Hepatocyte (in vitro differentiated cells): Measurements from ENCODE around the gene GPANK1. TPM values are rescaled to one million over a fixed set of nuclear protein-coding genes. Genes with fewer than 3 reads are reported as not detected.
"Not testable (repeated sequence)": the region's sequence is repeated elsewhere in the genome, so short reads cannot be mapped to it uniquely, and the experiment has no call there.

ENCODE experiments used
- DNase-seq: peaks from one replicate; pipeline ENCODE4 v3.0.0-alpha.2; 2016; ENCODE audit warnings: low spot score
- H2AFZ ChIP-seq: fragments of 200-600 bp; sonication (generic); 2 replicates; pipeline ENCODE4 v1.6.0; 2016; ENCODE audit warnings: antibody characterized with exemption, mild to moderate bottlenecking
- H3K27ac ChIP-seq: fragments of 200-600 bp; sonication (generic); 2 replicates; pipeline ENCODE4 v1.5.1; 2016; ENCODE audit warnings: mild to moderate bottlenecking
- H3K27me3 ChIP-seq: fragments of 200-600 bp; sonication (generic); 2 replicates; pipeline ENCODE4 v1.6.1; 2016
- H3K36me3 ChIP-seq: fragments of 200-600 bp; sonication (generic); replicated peaks from 2 replicates; pipeline ENCODE4 v1.5.1; 2016; ENCODE audit warnings: low read depth; ENCODE audit not compliant: insufficient read depth
- H3K4me1 ChIP-seq: fragments of 200-600 bp; sonication (generic); 2 replicates; pipeline ENCODE4 v1.5.1; 2016; ENCODE audit warnings: mild to moderate bottlenecking, moderate library complexity; ENCODE audit not compliant: insufficient read depth
- H3K4me2 ChIP-seq: fragments of 200-600 bp; sonication (generic); 2 replicates; pipeline ENCODE4 v1.6.0; 2016
- H3K4me3 ChIP-seq: fragments of 200-600 bp; sonication (generic); 2 replicates; pipeline ENCODE4 v1.5.1; 2016; ENCODE audit warnings: mild to moderate bottlenecking
- H3K79me2 ChIP-seq: fragments of 200-600 bp; sonication (generic); 2 replicates; pipeline ENCODE4 v1.6.0; 2017; ENCODE audit warnings: mild to moderate bottlenecking
- H3K9me2 ChIP-seq: fragments of 200-600 bp; sonication (generic); replicated peaks from 2 replicates; pipeline ENCODE4 v1.6.0; 2017; ENCODE audit warnings: mild to moderate bottlenecking; ENCODE audit not compliant: insufficient read depth
- H3K9me3 ChIP-seq: fragments of 200-600 bp; sonication (generic); 2 replicates; pipeline ENCODE4 v1.5.1; 2016; ENCODE audit warnings: low read depth, mild to moderate bottlenecking
- H4K20me1 ChIP-seq: fragments of 200-600 bp; sonication (generic); 2 replicates; pipeline ENCODE4 v1.6.0; 2016; ENCODE audit warnings: mild to moderate bottlenecking; ENCODE audit not compliant: insufficient read depth, poor library complexity, severe bottlenecking
- EZH2 ChIP-seq: fragments of 200-600 bp; sonication (generic); IDR thresholded peaks from 2 replicates; pipeline ENCODE4 v1.6.1; 2016; ENCODE audit warnings: antibody characterized with exemption, mild to moderate bottlenecking, borderline replicate concordance
- EZH2phosphoT487 ChIP-seq: fragments of 200-600 bp; sonication (generic); IDR thresholded peaks from one replicate; pipeline ENCODE4 v1.6.1; 2018; ENCODE audit warnings: antibody characterized with exemption, mild to moderate bottlenecking, low read depth, moderate library complexity; ENCODE audit not compliant: unreplicated experiment, severe bottlenecking
- WGBS: methylation state at CpG from one replicate; pipeline ENCODE4 v1.1.6; 2016; ENCODE audit warnings: low lambda C conversion rate; ENCODE audit errors: missing lambda C conversion rate; 5-methylcytosine and 5-hydroxymethylcytosine counted together
- polyA plus RNA-seq: library from polyadenylated mRNA; unstranded; fragments of >200 nt; fragmentation: Nextera tagmentation; extraction: Ambion mirVana; gene quantifications from 2 replicates; pipeline ENCODE4 v1.2.1, GENCODE V29; 2016
- total RNA-seq: library from RNA; depleted of rRNA; stranded (reverse); fragments of >200 nt; gene quantifications from 2 replicates; pipeline ENCODE4 v1.2.3, GENCODE V29; 2014
- TF ChIP-seq, protein P1 (sequence below): fragments of 200-600 bp; sonication (generic); IDR thresholded peaks from 2 replicates; pipeline ENCODE4 v1.5.1; 2016; ENCODE audit warnings: antibody characterized with exemption, mild to moderate bottlenecking; ENCODE audit not compliant: poor library complexity

Gene GPANK1
- total and polyA plus RNA-seq, 2 experiments from 2014 or later, result 18.1 to 23.8 TPM

DNA sequence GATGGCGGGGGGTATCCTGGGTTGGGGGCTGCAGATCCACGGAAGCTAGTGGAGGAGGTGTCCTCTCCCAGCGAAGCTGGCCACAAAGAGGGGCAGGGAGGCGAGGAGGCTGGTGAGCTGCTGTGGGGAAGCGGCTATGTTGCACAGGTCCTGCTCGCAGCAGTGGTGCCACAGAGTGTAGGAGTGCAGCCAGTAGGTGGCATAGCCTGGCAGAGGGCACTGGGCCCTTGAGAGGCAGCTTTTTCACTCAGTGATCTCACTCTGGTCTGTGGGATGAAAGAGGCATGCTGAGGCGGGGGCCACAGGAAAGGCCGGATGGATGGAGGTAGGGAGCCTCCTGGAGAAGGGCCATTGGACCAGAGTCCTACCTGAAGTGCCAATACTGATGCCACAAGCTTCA lies 47.5 kb upstream of the GPANK1 start:
- no peak for TF ChIP-seq EZH2phosphoT487
- no peak for TF ChIP-seq EZH2
- TF ChIP-seq, protein P1, sequence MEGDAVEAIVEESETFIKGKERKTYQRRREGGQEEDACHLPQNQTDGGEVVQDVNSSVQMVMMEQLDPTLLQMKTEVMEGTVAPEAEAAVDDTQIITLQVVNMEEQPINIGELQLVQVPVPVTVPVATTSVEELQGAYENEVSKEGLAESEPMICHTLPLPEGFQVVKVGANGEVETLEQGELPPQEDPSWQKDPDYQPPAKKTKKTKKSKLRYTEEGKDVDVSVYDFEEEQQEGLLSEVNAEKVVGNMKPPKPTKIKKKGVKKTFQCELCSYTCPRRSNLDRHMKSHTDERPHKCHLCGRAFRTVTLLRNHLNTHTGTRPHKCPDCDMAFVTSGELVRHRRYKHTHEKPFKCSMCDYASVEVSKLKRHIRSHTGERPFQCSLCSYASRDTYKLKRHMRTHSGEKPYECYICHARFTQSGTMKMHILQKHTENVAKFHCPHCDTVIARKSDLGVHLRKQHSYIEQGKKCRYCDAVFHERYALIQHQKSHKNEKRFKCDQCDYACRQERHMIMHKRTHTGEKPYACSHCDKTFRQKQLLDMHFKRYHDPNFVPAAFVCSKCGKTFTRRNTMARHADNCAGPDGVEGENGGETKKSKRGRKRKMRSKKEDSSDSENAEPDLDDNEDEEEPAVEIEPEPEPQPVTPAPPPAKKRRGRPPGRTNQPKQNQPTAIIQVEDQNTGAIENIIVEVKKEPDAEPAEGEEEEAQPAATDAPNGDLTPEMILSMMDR, result no peak
- H3K9me2 ChIP-seq, result no peaks in the 10 kb centered on the region
- no peaks in the 10 kb centered on the region for H4K20me1 ChIP-seq
- H3K27ac ChIP-seq, result no peak overlapping the region
- no peaks in the 10 kb centered on the region for H3K9me3 ChIP-seq
- H2AFZ ChIP-seq, result no peak overlapping the region
- H3K4me3 ChIP-seq, result no peak overlapping the region
- H3K27me3 ChIP-seq, result no peaks in the 10 kb centered on the region
- no peaks in the 10 kb centered on the region for H3K36me3 ChIP-seq
- no peak overlapping the region for H3K4me2 ChIP-seq
- peaks cover 25% of the 10 kb centered on the region for H3K4me1 ChIP-seq
- 93% methylated on average over 8 of the region's 8 CpGs for WGBS
- H3K79me2 ChIP-seq, result no peaks in the 10 kb centered on the region
- no peak for DNase-seq

DNA sequence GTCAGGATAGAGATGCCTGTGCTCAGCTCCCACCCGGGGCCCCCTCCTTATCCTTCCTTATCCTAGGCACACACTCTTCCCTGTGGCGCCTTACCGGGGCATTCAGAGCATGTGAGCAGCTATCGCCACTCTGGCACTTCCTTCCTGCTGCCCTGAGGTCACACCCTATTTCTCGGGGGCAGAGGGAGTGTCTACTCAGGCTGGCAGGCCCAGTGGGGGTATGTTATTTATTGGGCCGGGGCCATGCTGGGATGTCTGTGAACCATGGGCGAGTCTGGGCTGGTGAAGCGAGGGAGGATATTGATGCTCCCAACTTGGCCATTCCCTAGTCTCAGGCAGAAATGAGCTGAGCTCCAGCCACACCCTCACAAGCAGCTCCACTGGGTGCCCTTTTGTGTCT lies 46.4 kb upstream of the GPANK1 start:
- Histone ChIP-seq H3K4me2 (no peak overlapping the region), H3K4me3 (no peak overlapping the region), H2AFZ (no peak overlapping the region), H3K79me2 (no peaks in the 10 kb centered on the region), H3K27me3 (no peaks in the 10 kb centered on the region), H3K36me3 (no peaks in the 10 kb centered on the region), H3K27ac (no peak overlapping the region), H4K20me1 (no peaks in the 10 kb centered on the region), H3K9me2 (no peaks in the 10 kb centered on the region), H3K4me1 (peaks cover 25% of the 10 kb centered on the region), H3K9me3 (no peaks in the 10 kb centered on the region)
- DNase-seq, result no peak
- WGBS, result 85% methylated on average over 8 of the region's 8 CpGs
- TF ChIP-seq EZH2phosphoT487, result no peak
- no peak for TF ChIP-seq EZH2
- TF ChIP-seq, protein P1, result no peak

DNA sequence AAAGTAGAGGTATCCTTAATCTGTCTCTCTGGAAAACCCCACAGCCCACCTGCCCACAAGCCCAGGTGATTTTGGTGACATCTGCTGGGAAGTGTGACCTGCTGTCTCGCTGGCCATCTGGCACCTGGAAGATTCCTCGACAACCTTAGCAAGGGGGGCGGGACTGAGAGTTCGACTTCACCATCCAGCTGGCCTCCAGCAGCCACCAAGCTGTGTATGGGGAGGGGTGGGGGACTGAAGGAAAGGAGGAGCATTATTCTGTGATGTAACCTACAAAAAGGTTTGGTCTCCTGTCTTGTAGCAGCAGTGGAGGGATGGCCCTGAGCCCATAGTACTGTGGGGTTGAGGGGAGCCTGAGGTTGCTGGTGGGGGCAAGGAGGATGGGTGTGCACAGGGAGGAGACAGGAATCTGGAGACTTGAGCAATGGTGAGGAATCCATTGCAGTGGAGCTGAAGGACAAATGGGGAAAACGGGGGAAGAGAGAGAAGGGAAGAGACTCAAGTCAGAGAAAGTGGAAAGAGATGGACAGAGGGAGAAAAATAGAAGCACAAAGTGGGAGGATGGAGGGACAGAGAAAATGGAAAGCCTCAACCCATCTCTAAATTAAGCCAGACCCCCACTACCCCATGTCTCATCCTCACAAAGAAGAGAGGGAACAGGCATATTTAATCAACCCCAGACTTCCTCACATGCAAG lies 45.9 kb upstream of the GPANK1 start:
- Histone ChIP-seq H3K36me3 (no peaks in the 10 kb centered on the region), H3K4me2 (no peak overlapping the region), H3K4me3 (no peak overlapping the region), H3K9me3 (no peaks in the 10 kb centered on the region), H3K27ac (no peak overlapping the region), H3K4me1 (peaks cover 24% of the 10 kb centered on the region), H3K9me2 (no peaks in the 10 kb centered on the region), H2AFZ (no peak overlapping the region), H4K20me1 (no peaks in the 10 kb centered on the region), H3K79me2 (no peaks in the 10 kb centered on the region), H3K27me3 (no peaks in the 10 kb centered on the region)
- WGBS, result 58% methylated on average over 4 of the region's 5 CpGs
- TF ChIP-seq EZH2 (no peak), EZH2phosphoT487 (no peak)
- TF ChIP-seq, protein P1, result no peak
- DNase-seq, result no peak

DNA sequence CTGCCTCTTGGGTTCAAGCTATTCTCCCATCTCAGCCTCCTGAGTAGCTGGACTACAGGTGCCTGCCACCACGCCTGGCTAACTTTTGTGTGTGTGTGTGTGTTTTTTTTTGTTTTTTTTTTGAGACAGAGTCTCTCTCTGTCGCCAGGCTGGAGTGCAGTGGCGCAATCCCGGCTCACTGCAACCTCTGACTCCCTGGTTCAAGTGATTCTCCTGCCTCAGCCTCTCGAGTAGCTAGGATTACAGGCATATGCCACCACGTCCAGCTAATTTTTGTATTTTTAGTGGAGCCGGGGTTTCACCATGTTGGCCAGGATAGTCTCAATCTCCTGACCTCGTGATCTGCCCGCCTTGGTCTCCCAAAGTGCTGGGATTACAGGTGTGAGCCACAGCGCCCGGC lies 44.4 kb upstream of the GPANK1 start:
- not testable (repeated sequence) for H3K36me3 ChIP-seq, H3K79me2 ChIP-seq, H4K20me1 ChIP-seq, H3K27me3 ChIP-seq, H3K27ac ChIP-seq, H2AFZ ChIP-seq, H3K4me1 ChIP-seq, DNase-seq, H3K9me3 ChIP-seq, H3K4me2 ChIP-seq, H3K9me2 ChIP-seq, H3K4me3 ChIP-seq
- WGBS, result 89% methylated on average over 11 of the region's 11 CpGs
